ENCODE results near the gene SEL1L3. TPM values are rescaled to one million over a fixed set of nuclear protein-coding genes. Genes with fewer than 3 reads are reported as not detected.

SEL1L3 gene
- total RNA-seq, 1 experiment from 2014 or later = 66.6 TPM

- peak; percentile 34 for DNase-seq (ENCODE audit: low spot score)
Measured at GRCh38 chr4:25818371-25818871, 44.4 kb downstream of the SEL1L3 start.

- DNase-seq (ENCODE audit: low spot score) = peak; percentile 38
Measured at GRCh38 chr4:25817059-25817681, 45.6 kb downstream of the SEL1L3 start.

- DNase-seq (ENCODE audit: low spot score) = no peak
Measured at GRCh38 chr4:25816591-25817058, 46.2 kb downstream of the SEL1L3 start.

- no peak for DNase-seq (ENCODE audit: low spot score)
Measured at GRCh38 chr4:25815586-25815985, 47.2 kb downstream of the SEL1L3 start.

- DNase-seq (ENCODE audit: low spot score) = peak; percentile 69
Measured at GRCh38 chr4:25814301-25815136, 48.3 kb downstream of the SEL1L3 start.

- DNase-seq (ENCODE audit: low spot score) = peak; percentile 76
Measured at GRCh38 chr4:25813448-25814106, 49.2 kb downstream of the SEL1L3 start.

GRCh38 chr4:25811841-25812240 is 50.9 kb downstream of the SEL1L3 start:
- DNase-seq (ENCODE audit: low spot score) = no peak

- DNase-seq (ENCODE audit: low spot score) = no peak
Measured at GRCh38 chr4:25811374-25811690, 51.5 kb downstream of the SEL1L3 start.

GRCh38 chr4:25810461-25811373 is 52.1 kb downstream of the SEL1L3 start:
- DNase-seq (ENCODE audit: low spot score) = no peak

GRCh38 chr4:25809996-25810395 is 52.8 kb downstream of the SEL1L3 start:
- no peak for DNase-seq (ENCODE audit: low spot score)

- DNase-seq (ENCODE audit: low spot score) = no peak
Measured at GRCh38 chr4:25807102-25807728, 55.6 kb downstream of the SEL1L3 start.

GRCh38 chr4:25805255-25805860 is 57.4 kb downstream of the SEL1L3 start:
- no peak for DNase-seq (ENCODE audit: low spot score)

- no peak for DNase-seq (ENCODE audit: low spot score)
Measured at GRCh38 chr4:25803720-25804225, 59.0 kb downstream of the SEL1L3 start.

GRCh38 chr4:25801594-25801993 is 61.2 kb downstream of the SEL1L3 start:
- DNase-seq (ENCODE audit: low spot score) = no peak

- no peak for DNase-seq (ENCODE audit: low spot score)
Measured at GRCh38 chr4:25800245-25800644, 62.5 kb downstream of the SEL1L3 start.

GRCh38 chr4:25799522-25799921 is 63.3 kb downstream of the SEL1L3 start:
- DNase-seq (ENCODE audit: low spot score) = no peak

- DNase-seq (ENCODE audit: low spot score) = no peak
Measured at GRCh38 chr4:25797136-25797535, 65.7 kb downstream of the SEL1L3 start.

- DNase-seq (ENCODE audit: low spot score) = peak; percentile 77
Measured at GRCh38 chr4:25795566-25796454, 67.0 kb downstream of the SEL1L3 start.

GRCh38 chr4:25795091-25795490 is 67.7 kb downstream of the SEL1L3 start:
- DNase-seq (ENCODE audit: low spot score) = no peak
